Esophagus muscularis mucosa (tissue), 4 donors: ENCODE results near the gene AOC2. TPM values are rescaled to one million over a fixed set of nuclear protein-coding genes. Genes with fewer than 3 reads are reported as not detected.
"Not testable (repeated sequence)": the region's sequence is repeated elsewhere in the genome, so short reads cannot be mapped to it uniquely, and the experiment has no call there.

ENCODE experiments used
- DNase-seq: peaks from one replicate; pipeline ENCODE4 v3.0.0-alpha.2; 2017; ENCODE audit errors: extremely low spot score
- H3K27ac ChIP-seq, 4 donors: fragments of 200-600 bp; sonication (generic); replicated peaks in 1 of 4; 1 replicate in 3 of 4; 2 replicates in 1 of 4; pipeline ENCODE4 v1.5.1; 2016 to 2019; ENCODE audit warnings: mild to moderate bottlenecking in 1 of 4
- H3K27me3 ChIP-seq, 4 donors: fragments of 200-600 bp; sonication (generic); one replicate each; pipeline versions ENCODE4 v1.5.1 to v1.6.0; 2016 to 2019
- H3K36me3 ChIP-seq, 4 donors: fragments of 200-600 bp; sonication (generic); one replicate each; pipeline ENCODE4 v1.5.1; 2016 to 2019
- H3K4me1 ChIP-seq, 4 donors: fragments of 200-600 bp; sonication (generic); one replicate each; pipeline ENCODE4 v1.5.1; 2016 to 2019
- H3K4me3 ChIP-seq, 4 donors: fragments of 200-600 bp; sonication (generic); 1 replicate in 2 of 4; 2 replicates in 2 of 4; pipeline ENCODE4 v1.5.1; 2016 to 2019; ENCODE audit warnings: mild to moderate bottlenecking in 4 of 4, moderate library complexity in 1 of 4
- H3K9me3 ChIP-seq, 4 donors: fragments of 200-600 bp; sonication (generic); 1 replicate in 3 of 4; 2 replicates in 1 of 4; pipeline ENCODE4 v1.5.1; 2016 to 2019
- CTCF ChIP-seq, 3 experiments: fragments of 200-600 bp in 2 of 3; fragments of 450-650 bp in 1 of 3; sonication (generic) in 2 of 3; IDR thresholded peaks; one replicate each; pipeline ENCODE4 v1.5.1; 2017 to 2019; ENCODE audit warnings: antibody characterized with exemption in 3 of 3, mild to moderate bottlenecking in 2 of 3, moderate library complexity in 1 of 3
- EP300 ChIP-seq: sonication (generic); formaldehyde crosslinking; IDR thresholded peaks from one replicate; pipeline ENCODE4 v1.6.1; 2017; ENCODE audit warnings: antibody characterized with exemption
- POLR2A ChIP-seq: fragments of 450-650 bp; IDR thresholded peaks from one replicate; pipeline ENCODE4 v1.6.1; 2017; ENCODE audit warnings: antibody characterized with exemption, moderate library complexity, mild to moderate bottlenecking, low read depth
- POLR2AphosphoS5 ChIP-seq, 2 donors: sonication (generic); formaldehyde crosslinking; IDR thresholded peaks; one replicate each; pipeline ENCODE4 v1.6.1; 2017; ENCODE audit warnings: antibody characterized with exemption in 2 of 2
- WGBS: methylation state at CpG from one replicate; pipeline ENCODE4 v1.1.5; 2018; 5-methylcytosine and 5-hydroxymethylcytosine counted together
- intact Hi-C: fragments of 100-400 bp; cut with DNase I; formaldehyde crosslinking; loops from one replicate; pipeline ENCODE4 v1.15.1; 2023
- total RNA-seq, 4 donors: library from RNA; depleted of rRNA; stranded (reverse); fragments of >200 nt; gene quantifications; one replicate each; pipeline versions ENCODE4 v1.1.0 to v1.2.1, GENCODE V29; 2016

Gene AOC2
- total RNA-seq, 4 donors from 2014 or later = 0.66 to 2.0 (median 1.4) TPM

GRCh38 chr17:42882166-42882565 is 37.8 kb downstream of the AOC2 start:
- H3K9me3 ChIP-seq = no peaks in the 10 kb centered on the region
- no peaks in the 10 kb centered on the region for H3K27me3 ChIP-seq
- WGBS = 94% methylated on average over 8 of the region's 8 CpGs
- H3K4me3 ChIP-seq = no peak overlapping the region
- H3K36me3 ChIP-seq = peaks cover 0 to 4% (median 0%) of the 10 kb centered on the region in 4 donors
- peaks cover 0 to 11% (median 2%) of the 10 kb centered on the region in 4 donors for H3K4me1 ChIP-seq
- DNase-seq = no peak
- no peak overlapping the region for H3K27ac ChIP-seq
- intact Hi-C loops = no loop called here
- TF ChIP-seq POLR2AphosphoS5 (IDR thresholded peaks at IDR 0.05) (no peak), POLR2A (no peak), CTCF (IDR thresholded peaks at IDR 0.05) (no peak), EP300 (no peak)

GRCh38 chr17:42883802-42884558 is 39.6 kb downstream of the AOC2 start:
- intact Hi-C loops = no loop called here
- H3K9me3 ChIP-seq = no peaks in the 10 kb centered on the region
- peaks cover 0 to 11% (median 2%) of the 10 kb centered on the region in 4 donors for H3K4me1 ChIP-seq
- H3K4me3 ChIP-seq = no peak overlapping the region
- TF ChIP-seq POLR2AphosphoS5 (IDR thresholded peaks at IDR 0.05) (no peak), CTCF (IDR thresholded peaks at IDR 0.05) (no peak), POLR2A (no peak), EP300 (no peak)
- DNase-seq = no peak
- 89% methylated on average over 7 of the region's 7 CpGs for WGBS
- H3K27me3 ChIP-seq = no peaks in the 10 kb centered on the region
- H3K36me3 ChIP-seq = no peaks in the 10 kb centered on the region
- H3K27ac ChIP-seq = no peak overlapping the region

- H3K27ac ChIP-seq, intact Hi-C loops, H3K27me3 ChIP-seq, H3K36me3 ChIP-seq, H3K9me3 ChIP-seq, DNase-seq, H3K4me1 ChIP-seq, H3K4me3 ChIP-seq: not testable (repeated sequence)
- 94% methylated on average over 3 of the region's 3 CpGs for WGBS
These were observed 41.4 kb downstream of the AOC2 start for GRCh38 chr17:42885806-42886205.

GRCh38 chr17:42886283-42887176 is 42.1 kb downstream of the AOC2 start:
- TF ChIP-seq EP300 (no peak), CTCF (IDR thresholded peaks at IDR 0.05) (no peak), POLR2A (no peak), POLR2AphosphoS5 (IDR thresholded peaks at IDR 0.05) (no peak)
- H3K9me3 ChIP-seq = no peaks in the 10 kb centered on the region
- H3K36me3 ChIP-seq = no peaks in the 10 kb centered on the region
- H3K4me3 ChIP-seq = no peak overlapping the region
- no peak overlapping the region for H3K27ac ChIP-seq
- intact Hi-C loops = no loop called here
- H3K27me3 ChIP-seq = no peaks in the 10 kb centered on the region
- DNase-seq = no peak
- peaks cover 8 to 17% (median 11%) of the 10 kb centered on the region in 4 donors for H3K4me1 ChIP-seq
- WGBS = 47% methylated on average over 11 of the region's 15 CpGs

- TF ChIP-seq POLR2A (no peak), EP300 (no peak), CTCF (IDR thresholded peaks at IDR 0.05) (no peak), POLR2AphosphoS5 (IDR thresholded peaks at IDR 0.05) (no peak)
- WGBS = 85% methylated on average over 7 of the region's 7 CpGs
- Histone ChIP-seq H3K9me3 (no peaks in the 10 kb centered on the region), H3K4me1 (peaks cover 35 to 50% (median 44%) of the 10 kb centered on the region in 4 donors), H3K27ac (no peak overlapping the region), H3K36me3 (no peaks in the 10 kb centered on the region), H3K4me3 (no peak overlapping the region), H3K27me3 (no peaks in the 10 kb centered on the region)
- intact Hi-C loops = no loop called here
- no peak for DNase-seq
These were observed 45.4 kb downstream of the AOC2 start for GRCh38 chr17:42889809-42890208.
